Mesothelial cell of epicardium (in vitro differentiated cells): ENCODE results near the gene WNT3. TPM values are rescaled to one million over a fixed set of nuclear protein-coding genes. Genes with fewer than 3 reads are reported as not detected.

Source experiments
- DNase-seq, 2 experiments: peaks; one replicate each; pipeline ENCODE4 v3.0.0; 2021; ENCODE audit warnings: low spot score in 2 of 2; ENCODE audit not compliant: unreplicated experiment in 2 of 2
- H3K27ac Mint-ChIP-seq: 2 replicates; pipeline ENCODE4 v1.8.0; 2021; ENCODE audit warnings: mixed read lengths
- H3K27me3 Mint-ChIP-seq: 2 replicates; pipeline ENCODE4 v1.8.0; 2021; ENCODE audit warnings: low read depth, mixed read lengths
- H3K36me3 Mint-ChIP-seq: 2 replicates; pipeline ENCODE4 v1.8.0; 2021; ENCODE audit warnings: mixed read lengths
- H3K4me1 Mint-ChIP-seq: 2 replicates; pipeline ENCODE4 v1.8.0; 2021; ENCODE audit warnings: mixed read lengths
- H3K4me3 Mint-ChIP-seq: 2 replicates; pipeline ENCODE4 v1.8.0; 2021; ENCODE audit warnings: mild to moderate bottlenecking, moderate library complexity, mixed read lengths
- H3K9me3 Mint-ChIP-seq: 2 replicates; pipeline ENCODE4 v1.8.0; 2021; ENCODE audit warnings: mixed read lengths
- total RNA-seq: library from RNA; stranded (reverse); gene quantifications from 3 replicates; pipeline ENCODE4 v1.2.1, GENCODE V29; 2021
- TF ChIP-seq, protein P1 (sequence below): fragments of 200-600 bp; sonication (generic); IDR thresholded peaks from one replicate; pipeline ENCODE4 v1.5.0; 2021; ENCODE audit warnings: antibody characterized with exemption; ENCODE audit not compliant: unreplicated experiment

The WNT3 gene
- total RNA-seq, 1 donor from 2014 or later, result 65.7 TPM

DNA sequence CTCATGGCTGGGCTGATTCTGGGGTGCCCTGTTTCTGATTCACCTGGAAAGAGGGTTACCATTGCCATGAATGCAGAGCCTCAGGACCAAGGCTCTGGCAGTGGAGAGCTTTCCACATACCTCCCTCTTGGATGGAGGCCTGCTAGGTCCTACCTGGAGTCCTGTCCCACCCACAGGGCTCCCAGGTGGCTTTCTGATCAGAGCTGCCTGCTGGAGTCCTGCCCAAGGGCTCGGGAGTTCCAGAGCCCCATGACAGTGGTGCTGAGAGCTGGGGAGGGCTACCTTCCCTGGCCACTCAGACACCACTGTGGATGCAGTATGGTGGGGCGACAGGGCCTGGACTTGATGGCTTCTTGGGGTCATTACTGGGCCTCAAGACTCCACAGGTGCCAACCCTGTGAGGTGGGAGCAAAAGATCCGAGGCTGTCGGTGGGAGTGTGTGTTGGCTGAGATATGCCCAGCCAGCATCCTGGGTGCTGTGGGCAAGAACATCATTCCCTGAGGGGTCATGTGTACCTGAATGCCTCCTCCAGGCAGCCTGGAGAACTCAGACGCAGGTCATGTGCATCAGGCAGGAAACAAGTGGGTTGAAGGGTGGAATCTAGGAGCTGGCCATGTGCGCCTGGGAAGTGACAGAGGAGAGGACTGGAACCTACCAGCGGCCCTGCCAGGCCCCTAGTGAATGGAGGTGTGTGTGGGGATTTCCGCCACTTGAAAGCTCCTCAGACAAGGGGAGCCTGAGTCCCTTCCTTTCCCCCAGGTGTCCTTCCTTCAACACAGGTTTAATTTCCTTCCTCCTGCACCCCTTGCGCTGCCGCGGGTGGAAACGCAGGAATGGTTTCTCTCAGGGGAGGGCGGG, 2.3 kb upstream of the WNT3 start:
- no peak for DNase-seq
- H3K36me3 Mint-ChIP-seq, result no peaks in the 10 kb centered on the region
- H3K4me1 Mint-ChIP-seq, result peaks cover 47% of the 10 kb centered on the region
- peak overlapping the region; percentile 91 for H3K4me3 Mint-ChIP-seq
- TF ChIP-seq, protein P1, sequence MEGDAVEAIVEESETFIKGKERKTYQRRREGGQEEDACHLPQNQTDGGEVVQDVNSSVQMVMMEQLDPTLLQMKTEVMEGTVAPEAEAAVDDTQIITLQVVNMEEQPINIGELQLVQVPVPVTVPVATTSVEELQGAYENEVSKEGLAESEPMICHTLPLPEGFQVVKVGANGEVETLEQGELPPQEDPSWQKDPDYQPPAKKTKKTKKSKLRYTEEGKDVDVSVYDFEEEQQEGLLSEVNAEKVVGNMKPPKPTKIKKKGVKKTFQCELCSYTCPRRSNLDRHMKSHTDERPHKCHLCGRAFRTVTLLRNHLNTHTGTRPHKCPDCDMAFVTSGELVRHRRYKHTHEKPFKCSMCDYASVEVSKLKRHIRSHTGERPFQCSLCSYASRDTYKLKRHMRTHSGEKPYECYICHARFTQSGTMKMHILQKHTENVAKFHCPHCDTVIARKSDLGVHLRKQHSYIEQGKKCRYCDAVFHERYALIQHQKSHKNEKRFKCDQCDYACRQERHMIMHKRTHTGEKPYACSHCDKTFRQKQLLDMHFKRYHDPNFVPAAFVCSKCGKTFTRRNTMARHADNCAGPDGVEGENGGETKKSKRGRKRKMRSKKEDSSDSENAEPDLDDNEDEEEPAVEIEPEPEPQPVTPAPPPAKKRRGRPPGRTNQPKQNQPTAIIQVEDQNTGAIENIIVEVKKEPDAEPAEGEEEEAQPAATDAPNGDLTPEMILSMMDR, result no peak
- peak overlapping the region; percentile 68 for H3K27ac Mint-ChIP-seq
- no peaks in the 10 kb centered on the region for H3K9me3 Mint-ChIP-seq
- peaks cover 59% of the 10 kb centered on the region for H3K27me3 Mint-ChIP-seq

DNA sequence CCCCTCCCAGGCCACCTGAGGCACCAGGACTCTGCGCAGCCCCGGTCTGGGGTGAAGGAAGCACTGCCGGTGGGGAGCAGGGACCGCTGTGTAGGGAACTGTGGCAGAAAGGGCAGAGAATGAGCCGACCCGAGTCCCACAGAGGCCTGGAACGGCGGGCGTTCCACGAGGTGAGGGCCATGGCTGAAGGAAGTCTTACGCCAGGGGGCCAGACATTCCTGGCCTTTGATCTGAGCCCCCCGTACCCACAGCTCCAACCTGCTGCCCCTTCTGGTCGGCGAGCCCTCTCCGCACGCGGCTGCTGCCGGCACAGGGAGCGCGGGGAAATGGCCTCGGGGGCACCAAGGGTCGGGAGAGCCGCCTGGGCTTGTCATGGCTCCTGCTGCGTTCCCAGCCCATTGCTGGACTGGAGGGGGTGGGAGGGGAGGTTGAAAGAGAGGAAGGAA, 1.4 kb upstream of the WNT3 start:
- no peak for DNase-seq
- peak overlapping the region; percentile 91 for H3K4me3 Mint-ChIP-seq
- TF ChIP-seq, protein P1, result no peak
- peaks cover 56% of the 10 kb centered on the region for H3K4me1 Mint-ChIP-seq
- H3K27ac Mint-ChIP-seq, result peak overlapping the region; percentile 64
- no peaks in the 10 kb centered on the region for H3K36me3 Mint-ChIP-seq
- H3K9me3 Mint-ChIP-seq, result no peaks in the 10 kb centered on the region
- H3K27me3 Mint-ChIP-seq, result peaks cover 59% of the 10 kb centered on the region

DNA sequence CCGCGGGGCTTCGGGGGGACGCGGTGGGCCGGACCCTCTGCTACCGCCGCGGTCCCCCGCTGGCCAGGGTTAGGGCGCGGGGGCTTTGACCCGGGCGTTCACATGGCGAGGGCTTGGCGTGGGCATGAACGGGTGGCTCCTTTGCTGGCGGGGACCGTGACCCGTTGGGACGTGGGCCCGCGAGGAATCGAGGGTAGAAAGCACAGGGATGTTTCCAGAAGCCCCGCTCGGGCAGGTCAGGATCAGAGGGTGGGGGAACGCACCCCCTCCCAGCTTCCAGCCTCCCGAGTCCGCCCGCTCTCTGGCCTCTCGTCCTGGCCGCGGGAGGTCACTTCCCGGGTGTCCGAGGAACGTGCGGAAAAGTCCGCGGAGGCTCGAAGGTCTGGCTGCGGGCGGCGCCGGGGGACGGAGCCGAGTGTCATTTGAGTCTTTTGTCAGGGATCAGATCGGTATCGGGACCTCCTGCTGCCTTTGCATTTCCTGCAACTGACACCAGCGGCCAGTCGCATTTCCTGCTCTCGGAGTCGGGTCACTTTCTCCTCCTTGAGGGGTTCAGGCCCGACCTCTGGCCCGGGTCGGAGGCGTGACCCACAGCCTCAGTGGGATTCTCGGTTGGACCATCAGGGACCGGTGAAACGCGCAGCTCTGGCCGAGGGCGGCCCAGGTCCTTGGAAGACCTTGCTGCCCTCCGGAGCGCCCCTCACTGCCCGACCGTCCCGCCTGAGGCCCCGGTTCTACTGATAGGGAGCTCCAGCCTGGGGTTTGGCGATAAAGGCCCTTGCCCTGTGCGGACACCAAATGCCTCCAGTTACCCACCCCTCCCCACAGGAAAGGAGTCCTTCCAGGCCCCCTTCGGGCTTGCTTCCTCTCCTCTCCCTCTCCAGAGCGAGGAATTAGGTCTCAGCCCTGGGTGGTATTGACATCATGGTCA, 702 bp upstream of the WNT3 start:
- Mint-ChIP-seq H3K4me1 (peaks cover 63% of the 10 kb centered on the region), H3K27me3 (peaks cover 59% of the 10 kb centered on the region), H3K4me3 (peak overlapping the region; percentile 91), H3K36me3 (no peaks in the 10 kb centered on the region), H3K9me3 (no peaks in the 10 kb centered on the region), H3K27ac (peak overlapping the region; percentile 64)
- no peak for DNase-seq
- TF ChIP-seq, protein P1, result no peak

DNA sequence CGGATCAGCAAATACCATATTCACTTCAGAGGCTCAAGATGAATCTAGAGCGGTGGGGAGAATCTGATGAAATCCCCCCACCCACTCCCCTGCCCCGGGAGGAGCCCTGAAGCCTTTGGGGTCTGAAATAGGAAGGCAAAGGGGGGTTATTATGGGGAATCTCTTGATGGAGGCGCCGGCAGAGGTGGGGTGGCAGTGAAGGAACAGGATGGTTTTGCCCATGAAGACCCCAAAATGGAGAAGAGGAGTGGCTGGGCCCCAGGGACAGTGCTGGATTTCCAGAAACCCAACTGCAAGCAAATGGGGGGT, 637 bp downstream of the WNT3 start:
- H3K9me3 Mint-ChIP-seq, result no peaks in the 10 kb centered on the region
- no peak for DNase-seq

DNA sequence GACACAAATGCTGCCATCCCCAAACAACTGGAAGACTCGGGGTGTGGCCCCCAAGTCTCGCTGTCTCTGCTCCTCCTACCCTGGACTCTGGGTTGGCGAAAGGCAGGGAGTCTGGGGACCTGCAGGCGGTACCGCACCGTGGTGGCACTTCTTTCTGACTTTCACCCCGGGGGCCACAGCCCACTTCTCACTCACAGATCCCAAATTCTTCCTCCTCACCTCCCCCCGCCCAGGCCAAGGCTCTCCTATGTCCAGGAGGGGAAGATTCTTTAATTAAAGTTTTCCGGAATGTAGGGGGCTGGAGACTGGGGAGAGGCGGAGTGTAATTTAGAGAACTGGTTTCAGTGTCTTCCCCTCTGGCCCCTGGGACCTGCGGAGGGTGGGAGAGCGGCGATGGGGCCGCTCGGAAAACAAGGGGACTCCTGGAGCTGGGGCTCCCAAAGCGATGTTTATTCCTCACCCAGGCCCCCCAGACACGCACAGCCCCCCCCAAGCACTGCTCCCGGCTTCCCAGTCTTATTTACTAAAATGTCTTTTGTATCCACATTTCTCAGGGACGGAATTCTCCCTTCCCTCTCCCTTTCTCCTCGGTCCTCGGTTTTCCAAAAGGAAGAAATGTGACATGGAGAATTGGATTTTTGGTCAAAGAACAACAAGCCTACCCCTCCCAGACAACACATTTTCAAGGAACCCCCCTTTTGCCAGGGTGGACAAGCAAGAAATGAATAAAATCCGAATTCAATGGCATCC, 1.2 kb downstream of the WNT3 start:
- Mint-ChIP-seq H3K27ac (peak overlapping the region; percentile 96), H3K4me3 (peak overlapping the region; percentile 91), H3K36me3 (no peaks in the 10 kb centered on the region), H3K27me3 (peaks cover 56% of the 10 kb centered on the region), H3K9me3 (no peaks in the 10 kb centered on the region), H3K4me1 (peaks cover 82% of the 10 kb centered on the region)
- DNase-seq, result no peak
- TF ChIP-seq, protein P1, result no peak

More for the DNA sequence above, 637 bp downstream of the WNT3 start:
- TF ChIP-seq, protein P1, result no peak
- Mint-ChIP-seq H3K27me3 (peaks cover 59% of the 10 kb centered on the region), H3K36me3 (no peaks in the 10 kb centered on the region), H3K4me1 (peaks cover 76% of the 10 kb centered on the region), H3K27ac (peak overlapping the region; percentile 96), H3K4me3 (peak overlapping the region; percentile 91)
